CD4-positive, alpha-beta T cell (primary cell): Measurements from ENCODE around the gene UNC93A. TPM values are rescaled to one million over a fixed set of nuclear protein-coding genes. Genes with fewer than 3 reads are reported as not detected.

Experiments used
- ATAC-seq: fragments of 200-7000 bp; cut with Tn5 transposase; one replicate; pipeline ENCODE4 v1.10.0; 2022; ENCODE audit warnings: mild to moderate bottlenecking; ENCODE audit not compliant: poor library complexity
- CTCF ChIA-PET: fragments of 350-600 bp; sonication (Branson Sonifier 250); formaldehyde crosslinking; loops from one replicate; lab custom pipeline; 2021; ENCODE audit warnings: antibody characterized with exemption, inconsistent platforms; lab: Charles Lee
- POLR2A ChIA-PET: fragments of 350-600 bp; sonication (Branson Sonifier 250); formaldehyde crosslinking; loops from one replicate; lab custom pipeline; 2021; ENCODE audit warnings: antibody characterized with exemption, inconsistent platforms; lab: Charles Lee
- DNase-seq, 14 experiments: peaks; one replicate each; pipeline ENCODE4 v3.0.0-alpha.2; 2013 to 2020; ENCODE audit warnings: mixed read lengths in 2 of 14
- H3K27ac ChIP-seq, 2 donors: one replicate each; pipeline versions ENCODE4 v1.5.1 to v1.7.0; 2013; ENCODE audit warnings: low read length in 2 of 2, low read depth in 1 of 2, mild to moderate bottlenecking in 1 of 2
- H3K27me3 ChIP-seq, 2 experiments: 1 replicate in 1 of 2; 2 replicates in 1 of 2; pipeline versions ENCODE4 v1.6.1 to v1.7.0; 2013; ENCODE audit warnings: low read length in 2 of 2, control low read depth in 1 of 2, mild to moderate bottlenecking in 1 of 2, moderate library complexity in 1 of 2; ENCODE audit not compliant: insufficient read depth in 2 of 2, control insufficient read depth in 1 of 2
- H3K36me3 ChIP-seq: one replicate; pipeline ENCODE4 v1.6.1; 2013; ENCODE audit warnings: low read length, control low read depth; ENCODE audit not compliant: insufficient read depth
- H3K4me1 ChIP-seq: one replicate; pipeline ENCODE4 v1.6.1; 2013; ENCODE audit warnings: low read length, control low read depth; ENCODE audit not compliant: insufficient read depth
- H3K4me3 ChIP-seq: one replicate; pipeline ENCODE4 v1.5.1; 2013; ENCODE audit warnings: mild to moderate bottlenecking, low read length, moderate library complexity
- H3K9me3 ChIP-seq, 2 experiments: 1 replicate in 1 of 2; 2 replicates in 1 of 2; pipeline versions ENCODE4 v1.6.1 to v1.7.0; 2013; ENCODE audit warnings: low read length in 2 of 2, mild to moderate bottlenecking in 2 of 2, control low read depth in 1 of 2, moderate library complexity in 1 of 2; ENCODE audit not compliant: control insufficient read depth in 1 of 2, insufficient read depth in 1 of 2
- H3K27ac Mint-ChIP-seq: one replicate; pipeline ENCODE4 v1.8.0; 2020; ENCODE audit warnings: mixed read lengths
- H3K27me3 Mint-ChIP-seq: one replicate; pipeline ENCODE4 v1.8.0; 2021; ENCODE audit warnings: mixed read lengths
- H3K36me3 Mint-ChIP-seq: one replicate; pipeline ENCODE4 v1.8.0; 2021; ENCODE audit warnings: low read depth, mixed read lengths
- H3K4me1 Mint-ChIP-seq: one replicate; pipeline ENCODE4 v1.8.0; 2021; ENCODE audit warnings: low read depth, mixed read lengths
- H3K4me3 Mint-ChIP-seq: one replicate; pipeline ENCODE4 v1.8.0; 2020; ENCODE audit warnings: mild to moderate bottlenecking, mixed read lengths
- H3K9me3 Mint-ChIP-seq: one replicate; pipeline ENCODE4 v1.8.0; 2020; ENCODE audit warnings: mixed read lengths
- intact Hi-C, 2 experiments: fragments of 100-400 bp; cut with DNase I in 1 of 2; cut with micrococcal nuclease in 1 of 2; formaldehyde crosslinking; loops; one replicate each; pipeline versions ENCODE4 v1.15.1 to v1.9.0; 2023 to 2025; cut with DNase I, micrococcal nuclease
- total RNA-seq, 174 experiments: library from RNA in 2 of 174; stranded (reverse) in 2 of 174; gene quantifications; one replicate each; pipeline ENCODE4 v1.2.3 and lab custom pipeline; 2021 to 2026
- TF ChIP-seq, protein P1 (sequence below): fragments of 200-600 bp; IDR thresholded peaks from one replicate; pipeline ENCODE4 v1.8.0; 2022; ENCODE audit warnings: antibody characterized with exemption, mild to moderate bottlenecking

UNC93A gene
- total RNA-seq, 2 experiments from 2014 or later = not detected

DNA sequence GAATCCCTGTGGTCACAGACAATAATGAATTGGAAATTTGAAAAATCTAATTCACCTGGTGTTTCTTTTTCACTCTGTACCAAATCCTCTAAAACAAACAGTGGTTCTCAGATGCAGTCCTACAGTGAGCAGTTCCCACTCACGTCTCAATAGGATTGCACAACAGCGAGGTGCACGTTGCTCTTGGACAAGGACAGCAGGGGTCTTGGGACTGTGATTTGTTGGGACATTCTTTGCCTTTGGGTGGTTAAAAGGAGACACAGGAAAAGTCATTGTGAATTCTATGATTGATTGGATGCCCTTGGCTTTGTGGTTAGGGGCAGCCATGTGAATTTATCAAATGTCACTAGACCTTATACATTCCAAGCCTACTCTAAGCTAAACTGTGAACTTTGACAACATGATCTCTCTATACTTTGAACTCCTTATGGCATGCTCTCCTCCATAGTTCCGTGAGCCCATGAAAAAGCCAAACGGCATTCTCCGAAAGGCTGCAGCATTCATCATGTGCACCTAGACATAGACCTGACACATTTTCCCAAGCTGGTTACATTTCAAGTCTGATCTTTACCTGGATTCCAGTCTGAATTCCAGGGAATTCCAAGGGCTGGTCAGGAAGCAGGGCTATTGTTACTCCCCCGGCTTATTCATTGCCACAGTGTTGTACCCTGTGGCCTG, 647 bp downstream of the UNC93A start:
- Histone ChIP-seq H3K27ac (no peak overlapping the region), H3K36me3 (no peaks in the 10 kb centered on the region), H3K9me3 (no peaks in the 10 kb centered on the region), H3K27me3 (no peaks in the 10 kb centered on the region), H3K4me1 (no peaks in the 10 kb centered on the region), H3K4me3 (no peak overlapping the region)
- ATAC-seq = no peak
- peaks cover 4% of the 10 kb centered on the region for H3K27me3 Mint-ChIP-seq
- H3K27ac Mint-ChIP-seq = no peak overlapping the region
- CTCF ChIA-PET = no interaction called here
- DNase-seq = no peak
- intact Hi-C loops = loop anchor here in 1 of 2 experiments (2.0 to 5.0 kb wide), 4 partner anchors 61 to 611 kb away; no protein-coding TSS in a partner anchor
- peaks cover 3% of the 10 kb centered on the region for H3K4me1 Mint-ChIP-seq
- POLR2A ChIA-PET = no interaction called here
- H3K4me3 Mint-ChIP-seq = no peak overlapping the region
- TF ChIP-seq, protein P1, sequence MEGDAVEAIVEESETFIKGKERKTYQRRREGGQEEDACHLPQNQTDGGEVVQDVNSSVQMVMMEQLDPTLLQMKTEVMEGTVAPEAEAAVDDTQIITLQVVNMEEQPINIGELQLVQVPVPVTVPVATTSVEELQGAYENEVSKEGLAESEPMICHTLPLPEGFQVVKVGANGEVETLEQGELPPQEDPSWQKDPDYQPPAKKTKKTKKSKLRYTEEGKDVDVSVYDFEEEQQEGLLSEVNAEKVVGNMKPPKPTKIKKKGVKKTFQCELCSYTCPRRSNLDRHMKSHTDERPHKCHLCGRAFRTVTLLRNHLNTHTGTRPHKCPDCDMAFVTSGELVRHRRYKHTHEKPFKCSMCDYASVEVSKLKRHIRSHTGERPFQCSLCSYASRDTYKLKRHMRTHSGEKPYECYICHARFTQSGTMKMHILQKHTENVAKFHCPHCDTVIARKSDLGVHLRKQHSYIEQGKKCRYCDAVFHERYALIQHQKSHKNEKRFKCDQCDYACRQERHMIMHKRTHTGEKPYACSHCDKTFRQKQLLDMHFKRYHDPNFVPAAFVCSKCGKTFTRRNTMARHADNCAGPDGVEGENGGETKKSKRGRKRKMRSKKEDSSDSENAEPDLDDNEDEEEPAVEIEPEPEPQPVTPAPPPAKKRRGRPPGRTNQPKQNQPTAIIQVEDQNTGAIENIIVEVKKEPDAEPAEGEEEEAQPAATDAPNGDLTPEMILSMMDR = no peak
- H3K9me3 Mint-ChIP-seq = no peaks in the 10 kb centered on the region
- H3K36me3 Mint-ChIP-seq = no peaks in the 10 kb centered on the region

DNA sequence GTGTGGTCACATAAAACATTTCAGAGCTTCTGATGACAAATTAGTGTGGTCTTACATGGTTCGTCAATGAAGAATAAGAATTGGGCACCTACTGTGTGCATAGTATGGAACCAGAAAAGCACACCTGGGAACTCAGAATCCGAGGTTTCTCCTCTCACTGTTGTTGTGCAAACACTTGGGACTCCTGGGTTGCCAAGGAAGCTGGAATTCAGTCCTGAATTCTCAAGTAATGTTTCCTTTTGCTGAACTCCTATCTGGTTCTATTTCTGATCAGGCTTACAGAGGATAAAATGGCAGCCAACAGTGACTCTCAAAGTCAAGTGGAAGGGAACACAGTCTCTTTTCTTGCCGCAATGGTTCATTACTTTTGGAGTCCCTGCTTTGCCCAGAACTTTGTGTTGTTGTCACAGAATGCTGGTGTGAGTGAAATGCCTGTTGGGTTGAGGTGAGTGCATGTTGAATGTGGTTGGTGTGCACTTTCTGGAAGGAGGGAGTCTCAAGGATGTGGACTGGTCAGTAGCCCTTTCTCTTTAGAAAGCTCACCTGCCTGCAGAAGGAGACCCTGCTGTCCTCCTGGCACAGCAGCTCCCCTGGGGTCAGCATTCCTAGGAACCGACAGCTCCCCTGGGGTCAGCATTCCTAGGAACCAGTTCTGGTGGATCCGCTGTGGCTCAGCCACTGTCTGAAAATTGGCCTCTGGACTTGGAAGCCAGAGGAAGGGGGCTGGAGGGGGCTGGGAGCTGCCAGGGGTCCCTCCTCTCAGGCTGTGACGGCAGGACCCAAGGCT, 1.4 kb downstream of the UNC93A start:
- peaks cover 3% of the 10 kb centered on the region for H3K4me1 Mint-ChIP-seq
- H3K36me3 Mint-ChIP-seq = no peaks in the 10 kb centered on the region
- H3K4me3 Mint-ChIP-seq = no peak overlapping the region
- CTCF ChIA-PET = no interaction called here
- no peak for ATAC-seq
- DNase-seq = no peak
- intact Hi-C loops = loop anchor here in 1 of 2 experiments (5.0 kb wide), 2 partner anchors 60 to 610 kb away; no protein-coding TSS in a partner anchor
- Histone ChIP-seq H3K4me1 (no peaks in the 10 kb centered on the region), H3K36me3 (no peaks in the 10 kb centered on the region), H3K27ac (no peak overlapping the region), H3K4me3 (no peak overlapping the region), H3K27me3 (peaks cover 0 to 2% of the 10 kb centered on the region in 2 experiments), H3K9me3 (no peaks in the 10 kb centered on the region)
- TF ChIP-seq, protein P1 = no peak
- no peak overlapping the region for H3K27ac Mint-ChIP-seq
- POLR2A ChIA-PET = no interaction called here
- H3K27me3 Mint-ChIP-seq = peaks cover 7% of the 10 kb centered on the region
- no peaks in the 10 kb centered on the region for H3K9me3 Mint-ChIP-seq

DNA sequence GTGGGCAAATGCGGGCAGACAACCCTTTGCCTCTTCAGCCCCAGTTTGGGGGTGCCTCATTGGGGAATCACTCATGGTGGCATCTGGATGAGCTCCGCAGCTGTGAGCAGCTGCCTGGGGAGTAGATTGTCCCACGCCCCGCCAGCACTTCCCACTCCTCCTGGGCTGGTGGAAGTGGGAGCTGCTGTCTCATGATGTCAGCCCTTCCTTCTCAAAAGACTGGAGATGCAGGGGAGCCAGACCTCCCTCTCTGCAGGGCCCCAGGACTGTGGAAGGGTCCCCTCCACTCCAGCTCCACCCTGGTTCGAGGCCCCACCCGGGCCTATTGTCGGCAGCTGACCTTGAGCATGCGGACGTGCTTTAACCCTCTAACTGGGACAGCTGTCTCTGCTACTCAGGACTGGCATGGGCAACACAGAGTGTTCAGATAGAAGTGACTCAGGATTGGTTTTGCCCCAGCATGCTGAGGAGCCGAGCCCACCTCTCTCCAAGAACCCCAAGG, 2.0 kb downstream of the UNC93A start:
- DNase-seq = no peak
- POLR2A ChIA-PET = no interaction called here
- TF ChIP-seq, protein P1 = no peak
- H3K4me3 Mint-ChIP-seq = no peak overlapping the region
- Histone ChIP-seq H3K4me1 (no peaks in the 10 kb centered on the region), H3K9me3 (peaks cover 0 to 3% of the 10 kb centered on the region in 2 experiments), H3K36me3 (no peaks in the 10 kb centered on the region), H3K27ac (no peak overlapping the region), H3K4me3 (no peak overlapping the region), H3K27me3 (peaks cover 0 to 5% of the 10 kb centered on the region in 2 experiments)
- CTCF ChIA-PET = no interaction called here
- no peak overlapping the region for H3K27ac Mint-ChIP-seq
- H3K4me1 Mint-ChIP-seq = peaks cover 3% of the 10 kb centered on the region
- no peaks in the 10 kb centered on the region for H3K9me3 Mint-ChIP-seq
- no peaks in the 10 kb centered on the region for H3K36me3 Mint-ChIP-seq
- intact Hi-C loops = loop anchor here in 1 of 2 experiments (5.0 kb wide), 2 partner anchors 59 to 609 kb away; no protein-coding TSS in a partner anchor
- no peak for ATAC-seq
- H3K27me3 Mint-ChIP-seq = peaks cover 13% of the 10 kb centered on the region
